ENCODE results near the gene NT5E. TPM values are rescaled to one million over a fixed set of nuclear protein-coding genes. Genes with fewer than 3 reads are reported as not detected.

Gene NT5E
- total RNA-seq, 4 donors from 2014 or later, result 18.7 to 26.1 (median 23.2) TPM

DNA sequence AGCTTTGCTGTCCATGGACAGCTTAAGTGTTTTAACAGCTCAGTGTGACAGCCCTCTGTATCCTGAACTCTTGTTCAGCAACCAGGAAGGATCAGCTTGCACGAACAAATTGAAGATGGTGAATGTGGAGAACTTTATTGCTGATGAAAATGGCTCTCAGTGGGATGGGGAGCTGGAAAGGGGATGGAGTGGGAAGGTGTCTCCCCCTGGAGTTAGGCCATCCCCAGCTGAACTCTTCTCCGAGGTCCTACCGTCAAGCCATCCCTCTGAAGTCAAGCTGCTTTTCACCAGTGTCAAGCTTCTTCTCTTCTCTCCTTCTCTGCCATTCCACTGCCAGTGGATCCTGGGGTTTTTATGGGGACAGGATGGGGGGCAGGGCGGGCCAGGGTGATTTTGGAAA, 26.6 kb downstream of the NT5E start:
- no peak for ATAC-seq
- H3K27ac ChIP-seq, result no peak overlapping the region
- no peaks in the 10 kb centered on the region for H3K27me3 ChIP-seq
- peaks cover 0 to 9% (median 0%) of the 10 kb centered on the region in 3 donors for H3K9me3 ChIP-seq
- no peaks in the 10 kb centered on the region for H3K4me1 ChIP-seq
- no peak overlapping the region for H3K4me3 ChIP-seq
- peaks cover 0 to 9% of the 10 kb centered on the region in 2 donors for H3K36me3 ChIP-seq
- TF ChIP-seq, protein P1, sequence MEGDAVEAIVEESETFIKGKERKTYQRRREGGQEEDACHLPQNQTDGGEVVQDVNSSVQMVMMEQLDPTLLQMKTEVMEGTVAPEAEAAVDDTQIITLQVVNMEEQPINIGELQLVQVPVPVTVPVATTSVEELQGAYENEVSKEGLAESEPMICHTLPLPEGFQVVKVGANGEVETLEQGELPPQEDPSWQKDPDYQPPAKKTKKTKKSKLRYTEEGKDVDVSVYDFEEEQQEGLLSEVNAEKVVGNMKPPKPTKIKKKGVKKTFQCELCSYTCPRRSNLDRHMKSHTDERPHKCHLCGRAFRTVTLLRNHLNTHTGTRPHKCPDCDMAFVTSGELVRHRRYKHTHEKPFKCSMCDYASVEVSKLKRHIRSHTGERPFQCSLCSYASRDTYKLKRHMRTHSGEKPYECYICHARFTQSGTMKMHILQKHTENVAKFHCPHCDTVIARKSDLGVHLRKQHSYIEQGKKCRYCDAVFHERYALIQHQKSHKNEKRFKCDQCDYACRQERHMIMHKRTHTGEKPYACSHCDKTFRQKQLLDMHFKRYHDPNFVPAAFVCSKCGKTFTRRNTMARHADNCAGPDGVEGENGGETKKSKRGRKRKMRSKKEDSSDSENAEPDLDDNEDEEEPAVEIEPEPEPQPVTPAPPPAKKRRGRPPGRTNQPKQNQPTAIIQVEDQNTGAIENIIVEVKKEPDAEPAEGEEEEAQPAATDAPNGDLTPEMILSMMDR (IDR thresholded peaks at IDR 0.05), result no peak
- no peak for TF ChIP-seq POLR2A (IDR thresholded peaks at IDR 0.05)
- TF ChIP-seq EP300 (IDR thresholded peaks at IDR 0.05), result no peak
- TF ChIP-seq POLR2AphosphoS5 (IDR thresholded peaks at IDR 0.05), result no peak
- WGBS, 2 donors (ENCODE audit: low coverage in 1 of 2), result 89 to 100% methylated on average over 3 of the region's 4 CpGs

DNA sequence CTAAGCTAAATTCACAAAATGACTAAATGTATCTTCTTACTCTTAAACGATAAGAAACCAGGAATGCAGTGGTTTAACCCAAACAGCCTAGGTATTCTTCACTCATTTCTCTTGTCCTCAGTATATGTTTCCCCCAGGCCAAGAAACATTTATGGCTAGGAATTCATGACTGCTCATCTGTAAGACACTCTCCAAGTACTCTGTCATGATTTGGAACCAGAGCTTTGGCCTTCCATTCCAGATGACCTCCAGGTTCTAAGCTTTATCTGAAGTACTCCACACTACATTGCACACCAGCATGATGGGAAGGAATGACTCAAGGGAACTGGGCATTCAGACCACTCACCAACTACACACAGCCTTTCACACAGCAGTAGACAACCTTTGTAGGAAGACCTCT, 29.3 kb downstream of the NT5E start:
- Histone ChIP-seq H3K27ac (no peak overlapping the region), H3K4me3 (no peak overlapping the region), H3K4me1 (peaks cover 0 to 9% (median 0%) of the 10 kb centered on the region in 3 donors), H3K36me3 (peaks cover 0 to 9% of the 10 kb centered on the region in 2 donors), H3K27me3 (no peaks in the 10 kb centered on the region), H3K9me3 (peaks cover 0 to 9% (median 0%) of the 10 kb centered on the region in 3 donors)
- TF ChIP-seq POLR2A (IDR thresholded peaks at IDR 0.05), result no peak
- TF ChIP-seq, protein P1 (IDR thresholded peaks at IDR 0.05), result no peak
- no peak for TF ChIP-seq EP300 (IDR thresholded peaks at IDR 0.05)
- no peak for TF ChIP-seq POLR2AphosphoS5 (IDR thresholded peaks at IDR 0.05)
- 81 to 89% methylated on average over 1 of the region's 1 CpG for WGBS, 2 donors (ENCODE audit: low coverage in 1 of 2)
- no peak for ATAC-seq

DNA sequence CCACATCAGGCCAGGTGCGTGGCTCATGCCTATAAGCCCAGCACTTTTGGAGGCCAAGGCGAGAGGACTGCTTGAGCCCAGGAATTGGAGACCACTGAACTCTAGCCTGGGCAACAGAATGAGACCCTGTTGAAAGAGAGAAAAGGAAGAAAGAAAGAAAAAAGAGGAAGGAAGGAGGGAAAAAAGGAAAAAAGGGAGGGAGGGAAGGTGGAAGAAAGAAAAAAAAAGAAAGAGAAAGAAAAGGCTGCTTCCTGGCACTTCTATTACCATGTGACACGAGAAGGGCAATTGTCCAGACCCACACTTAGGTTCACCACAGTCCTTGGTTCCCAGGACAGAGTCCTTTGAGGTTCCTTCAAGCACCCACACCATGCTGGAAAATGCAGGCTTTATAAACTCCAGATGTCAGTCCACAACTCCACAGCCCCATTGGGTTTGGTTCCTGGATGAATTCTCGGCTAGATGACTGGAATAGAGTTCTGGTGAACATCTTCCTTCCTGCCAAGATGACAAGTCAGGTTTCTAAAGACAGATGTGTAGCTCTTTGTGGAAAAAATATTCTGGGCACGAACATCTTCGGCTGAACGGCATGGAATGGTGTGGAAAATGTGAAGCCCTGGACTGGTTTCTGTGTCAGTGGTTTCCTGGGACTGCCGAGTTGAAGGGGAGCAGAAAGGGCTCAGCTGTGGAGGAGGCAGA, 32.5 kb downstream of the NT5E start:
- Histone ChIP-seq H3K27ac (peak overlapping the region in 3 of 4 donors; percentile 2 to 53 (median 36)), H3K4me1 (peaks cover 0 to 9% (median 0%) of the 10 kb centered on the region in 3 donors), H3K27me3 (no peaks in the 10 kb centered on the region), H3K4me3 (no peak overlapping the region), H3K9me3 (no peaks in the 10 kb centered on the region), H3K36me3 (peaks cover 0 to 3% of the 10 kb centered on the region in 2 donors)
- peak; percentile 26 for ATAC-seq
- TF ChIP-seq POLR2AphosphoS5 (IDR thresholded peaks at IDR 0.05), result no peak
- TF ChIP-seq EP300 (IDR thresholded peaks at IDR 0.05), result no peak
- TF ChIP-seq, protein P1 (IDR thresholded peaks at IDR 0.05), result no peak
- TF ChIP-seq POLR2A (IDR thresholded peaks at IDR 0.05), result no peak
- WGBS, 2 donors (ENCODE audit: low coverage in 1 of 2), result 47 to 55% methylated on average over 5 to 7 of the region's 8 CpGs

DNA sequence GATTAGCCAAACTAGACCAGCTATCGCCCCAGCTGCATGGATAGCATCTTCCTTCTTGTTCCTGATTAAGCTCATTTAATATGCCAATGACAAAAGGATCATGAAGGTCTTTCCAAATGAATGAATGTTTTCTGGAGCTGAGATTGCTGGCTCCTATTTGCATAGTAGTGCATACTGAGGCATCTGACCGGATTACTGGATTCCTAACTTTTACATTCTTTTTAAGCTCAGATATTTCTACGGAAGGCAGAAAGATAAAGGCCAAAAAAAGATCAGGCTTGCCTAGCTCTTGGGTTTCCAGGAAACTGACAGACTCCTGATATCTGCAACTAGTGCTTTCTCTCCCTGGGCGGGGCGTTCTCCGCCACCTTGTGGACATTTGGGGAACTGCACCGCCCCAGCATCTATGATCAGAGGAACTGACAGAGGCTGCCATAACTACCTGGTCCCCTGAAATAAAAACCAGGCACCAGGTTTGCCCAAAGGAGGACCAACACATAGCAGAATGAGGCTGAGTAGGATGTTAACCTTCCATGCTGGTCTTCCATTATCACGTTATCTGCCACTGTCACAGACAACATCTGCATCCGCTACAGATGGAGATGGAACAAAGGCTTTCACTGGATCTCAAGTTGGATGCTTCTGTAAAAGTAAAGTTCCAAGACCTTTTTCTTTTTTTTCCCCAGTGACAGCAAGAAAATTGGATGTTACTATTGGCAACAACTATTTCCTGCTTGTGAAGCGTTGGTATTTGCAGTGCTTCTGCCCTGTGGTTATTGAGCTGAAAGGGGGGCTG, 33.2 kb downstream of the NT5E start:
- Histone ChIP-seq H3K4me3 (no peak overlapping the region), H3K36me3 (peaks cover 0 to 7% of the 10 kb centered on the region in 2 donors), H3K27me3 (no peaks in the 10 kb centered on the region), H3K27ac (peak overlapping the region in 3 of 4 donors; percentile 2 to 53 (median 36)), H3K4me1 (peaks cover 0 to 9% (median 0%) of the 10 kb centered on the region in 3 donors), H3K9me3 (no peaks in the 10 kb centered on the region)
- ATAC-seq, result peak; percentile 82
- TF ChIP-seq POLR2A (IDR thresholded peaks at IDR 0.05) (no peak), EP300 (IDR thresholded peaks at IDR 0.05) (no peak), POLR2AphosphoS5 (IDR thresholded peaks at IDR 0.05) (peak; percentile 34)
- TF ChIP-seq, protein P1 (IDR thresholded peaks at IDR 0.05), result peak; percentile 97 to 100 (median 99)
- 25 to 30% methylated on average over 8 to 10 of the region's 10 CpGs for WGBS, 2 donors (ENCODE audit: low coverage in 1 of 2)
